HG03571 (cell line): ENCODE data around the gene RBM22.

Experiments used
- ATAC-seq: cut with Tn5 transposase; IDR thresholded peaks from one replicate; pipeline ENCODE4 v1.9.1; 2021; ENCODE audit not compliant: unreplicated experiment

Gene RBM22

DNA sequence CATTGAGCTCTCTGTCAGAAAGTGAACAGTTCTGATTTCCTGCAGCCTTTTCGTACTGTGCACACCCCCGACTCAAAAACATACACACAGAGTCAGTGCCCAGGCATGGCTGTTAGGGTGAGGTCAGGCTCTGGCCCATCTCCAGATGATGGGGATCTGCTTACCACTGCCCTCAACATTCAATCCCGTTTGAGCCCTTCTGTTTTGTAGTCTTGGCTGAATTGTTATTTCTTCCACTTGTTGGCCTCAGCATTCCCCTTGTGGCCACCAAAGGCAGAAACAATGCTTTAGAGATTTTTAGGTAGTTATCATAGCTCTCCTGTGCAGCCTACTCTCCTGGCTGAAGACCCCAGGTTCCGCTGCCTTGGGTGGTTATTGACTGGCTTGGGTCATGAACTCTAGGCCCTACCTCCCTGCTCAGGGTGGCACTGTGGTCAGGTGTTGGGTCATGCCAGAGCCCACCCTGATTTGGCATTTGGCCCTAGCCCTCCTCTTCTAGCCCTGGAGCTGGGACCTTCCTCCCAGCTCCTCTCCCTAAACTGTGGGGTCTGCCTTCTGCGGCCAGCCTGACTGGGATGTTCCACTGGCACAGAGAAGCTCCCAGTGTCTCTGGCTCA, 47.6 kb downstream of the RBM22 start:
- ATAC-seq, result no peak

DNA sequence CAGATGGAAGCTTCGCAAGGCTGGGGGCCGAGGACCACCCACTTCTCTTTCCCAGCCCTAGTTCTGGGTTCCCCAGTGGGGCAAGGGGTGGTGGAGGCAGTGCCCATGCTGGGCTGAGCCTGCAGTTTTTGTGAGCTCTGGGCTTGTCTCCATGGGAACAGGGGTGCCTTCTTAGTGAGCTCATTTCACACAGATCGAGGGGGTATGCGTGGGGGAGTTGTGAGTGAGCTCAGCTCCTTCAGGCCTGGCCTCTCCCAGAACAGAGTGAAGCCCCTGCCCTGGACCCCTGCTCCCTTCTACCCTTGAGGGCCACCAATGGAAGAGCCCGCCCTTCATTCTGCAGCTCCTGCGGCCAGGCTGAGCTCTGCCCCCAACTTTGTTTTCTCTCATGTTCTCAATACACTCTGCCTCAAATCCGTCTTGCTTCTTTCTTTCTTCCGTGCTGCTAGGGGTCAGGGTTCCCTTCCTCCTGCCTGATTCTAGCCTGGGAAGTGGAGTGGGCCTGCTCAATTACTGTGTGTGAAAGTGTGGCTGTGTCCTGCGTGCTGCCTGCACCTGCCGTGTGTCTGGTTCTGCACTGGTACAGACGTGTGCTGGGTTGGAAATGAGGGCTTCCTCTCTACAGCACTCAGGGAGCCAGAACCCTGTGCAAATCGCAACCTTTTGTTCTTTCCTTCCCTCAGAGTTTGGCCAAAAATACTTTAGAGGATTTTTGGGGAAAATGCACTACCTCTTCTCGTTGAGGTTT, 48.8 kb downstream of the RBM22 start:
- no peak for ATAC-seq

DNA sequence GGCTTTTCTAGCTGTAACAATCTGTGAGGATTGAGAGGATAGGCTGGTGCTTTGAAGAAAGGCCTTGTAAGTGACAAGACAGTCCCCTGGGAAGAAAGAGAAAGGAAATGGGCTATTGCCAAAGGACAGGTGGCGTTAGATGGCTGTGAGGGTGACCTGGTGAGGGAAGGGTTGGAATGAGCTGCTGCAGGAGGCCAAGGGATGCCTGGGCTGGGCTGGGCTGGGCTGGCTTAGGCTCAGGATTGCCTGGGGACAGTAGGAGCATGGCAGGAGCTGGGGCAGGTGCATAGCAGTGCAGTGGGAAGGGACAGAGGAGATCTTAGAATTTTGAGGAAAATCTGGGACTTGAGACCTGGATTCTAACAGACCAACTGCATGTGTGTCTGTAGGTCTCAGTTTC, 49.5 kb downstream of the RBM22 start:
- no peak for ATAC-seq

DNA sequence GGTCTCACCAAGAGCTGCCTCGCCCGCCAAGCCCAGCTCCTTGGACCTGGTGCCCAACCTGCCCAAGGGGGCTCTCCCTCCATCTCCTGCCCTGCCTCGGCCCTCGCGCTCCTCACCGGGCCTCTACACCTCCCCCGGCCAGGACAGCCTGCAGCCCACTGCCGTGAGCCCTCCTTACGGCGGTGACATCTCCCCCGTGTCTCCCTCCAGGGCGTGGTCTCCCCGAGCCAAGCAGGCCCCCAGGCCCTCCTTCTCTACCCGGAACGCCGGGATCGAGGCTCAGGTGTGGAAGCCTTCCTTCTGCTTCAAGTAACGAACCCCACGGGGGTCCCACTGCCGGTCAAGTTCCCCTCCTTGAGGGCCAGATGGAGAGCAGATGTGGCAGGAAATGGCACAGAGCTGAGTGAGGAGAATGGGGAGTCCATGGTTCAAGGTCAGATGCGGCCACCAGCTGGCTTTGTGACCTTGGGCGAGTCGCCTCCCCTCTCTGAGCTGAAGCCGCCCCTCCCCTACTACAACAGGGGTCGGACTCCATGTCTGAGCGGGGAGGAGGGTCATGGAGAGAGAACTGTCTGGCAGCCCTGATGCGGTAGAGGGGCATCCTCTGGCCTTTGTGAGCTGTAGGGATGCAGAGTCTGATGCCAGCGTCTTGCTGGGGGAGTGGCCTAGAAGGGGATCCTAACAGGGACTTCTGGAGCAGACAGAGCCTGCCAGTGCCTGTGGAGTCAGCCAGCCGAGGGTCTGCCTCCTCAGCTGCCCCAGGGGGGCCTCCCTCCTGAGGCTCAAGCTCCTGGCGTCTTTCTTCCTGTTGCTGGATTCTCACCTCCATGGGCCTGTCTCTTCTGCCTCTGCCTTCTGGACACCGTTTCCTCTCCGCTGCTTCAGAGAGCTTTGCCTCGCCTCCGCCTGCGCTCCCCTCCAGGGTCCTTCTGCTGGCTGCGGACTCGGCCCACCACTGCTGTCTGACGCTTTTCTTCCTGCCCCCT, 50.5 kb downstream of the RBM22 start:
- no peak for ATAC-seq

DNA sequence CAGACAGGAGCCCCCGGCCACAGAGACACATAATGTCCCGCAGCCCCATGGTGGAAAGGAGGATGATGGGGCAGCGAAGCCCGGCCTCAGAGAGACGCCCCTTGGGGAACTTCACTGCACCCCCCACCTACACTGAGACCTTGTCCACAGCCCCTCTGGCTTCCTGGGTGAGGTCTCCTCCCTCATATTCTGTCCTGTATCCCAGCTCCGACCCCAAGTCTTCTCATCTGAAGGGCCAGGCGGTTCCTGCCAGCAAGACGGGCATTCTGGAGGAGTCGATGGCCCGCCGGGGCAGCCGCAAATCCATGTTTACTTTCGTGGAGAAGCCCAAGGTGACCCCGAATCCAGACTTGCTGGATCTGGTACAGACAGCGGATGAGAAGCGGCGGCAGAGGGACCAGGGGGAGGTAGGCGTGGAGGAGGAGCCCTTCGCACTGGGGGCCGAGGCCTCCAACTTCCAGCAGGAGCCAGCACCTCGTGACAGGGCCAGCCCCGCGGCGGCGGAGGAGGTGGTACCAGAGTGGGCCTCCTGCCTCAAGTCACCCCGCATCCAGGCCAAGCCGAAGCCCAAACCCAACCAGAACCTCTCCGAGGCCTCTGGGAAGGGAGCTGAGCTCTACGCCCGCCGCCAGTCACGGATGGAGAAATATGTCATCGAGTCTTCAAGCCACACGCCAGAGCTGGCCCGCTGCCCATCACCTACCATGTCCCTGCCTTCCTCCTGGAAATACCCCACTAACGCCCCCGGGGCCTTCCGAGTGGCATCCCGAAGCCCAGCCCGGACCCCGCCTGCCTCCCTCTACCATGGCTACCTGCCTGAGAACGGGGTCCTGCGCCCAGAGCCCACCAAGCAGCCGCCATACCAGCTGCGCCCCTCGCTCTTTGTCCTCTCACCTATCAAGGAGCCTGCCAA, 51.5 kb downstream of the RBM22 start:
- no peak for ATAC-seq

DNA sequence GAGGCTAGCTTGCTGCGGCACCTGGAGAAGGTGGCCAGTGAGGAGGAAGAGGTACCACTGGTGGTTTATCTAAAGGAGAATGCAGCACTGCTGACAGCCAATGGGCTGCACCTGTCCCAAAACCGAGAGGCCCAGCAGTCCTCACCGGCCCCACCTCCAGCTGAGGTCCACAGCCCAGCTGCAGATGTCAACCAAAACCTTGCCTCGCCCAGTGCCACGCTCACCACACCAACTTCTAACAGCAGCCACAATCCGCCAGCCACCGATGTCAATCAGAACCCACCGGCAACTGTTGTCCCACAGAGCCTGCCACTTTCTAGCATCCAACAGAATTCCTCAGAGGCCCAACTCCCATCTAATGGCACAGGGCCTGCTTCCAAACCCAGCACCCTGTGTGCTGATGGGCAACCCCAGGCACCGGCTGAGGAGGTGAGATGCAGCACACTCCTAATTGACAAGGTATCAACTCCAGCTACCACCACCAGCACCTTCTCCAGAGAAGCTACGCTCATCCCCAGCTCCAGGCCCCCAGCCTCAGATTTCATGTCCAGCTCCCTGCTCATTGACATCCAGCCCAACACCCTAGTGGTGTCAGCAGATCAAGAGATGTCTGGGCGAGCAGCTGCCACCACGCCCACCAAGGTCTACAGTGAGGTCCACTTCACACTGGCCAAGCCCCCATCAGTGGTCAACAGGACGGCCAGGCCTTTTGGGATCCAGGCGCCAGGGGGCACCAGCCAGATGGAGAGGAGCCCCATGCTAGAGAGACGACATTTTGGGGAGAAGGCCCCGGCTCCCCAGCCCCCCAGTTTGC, 52.4 kb downstream of the RBM22 start:
- no peak for ATAC-seq

DNA sequence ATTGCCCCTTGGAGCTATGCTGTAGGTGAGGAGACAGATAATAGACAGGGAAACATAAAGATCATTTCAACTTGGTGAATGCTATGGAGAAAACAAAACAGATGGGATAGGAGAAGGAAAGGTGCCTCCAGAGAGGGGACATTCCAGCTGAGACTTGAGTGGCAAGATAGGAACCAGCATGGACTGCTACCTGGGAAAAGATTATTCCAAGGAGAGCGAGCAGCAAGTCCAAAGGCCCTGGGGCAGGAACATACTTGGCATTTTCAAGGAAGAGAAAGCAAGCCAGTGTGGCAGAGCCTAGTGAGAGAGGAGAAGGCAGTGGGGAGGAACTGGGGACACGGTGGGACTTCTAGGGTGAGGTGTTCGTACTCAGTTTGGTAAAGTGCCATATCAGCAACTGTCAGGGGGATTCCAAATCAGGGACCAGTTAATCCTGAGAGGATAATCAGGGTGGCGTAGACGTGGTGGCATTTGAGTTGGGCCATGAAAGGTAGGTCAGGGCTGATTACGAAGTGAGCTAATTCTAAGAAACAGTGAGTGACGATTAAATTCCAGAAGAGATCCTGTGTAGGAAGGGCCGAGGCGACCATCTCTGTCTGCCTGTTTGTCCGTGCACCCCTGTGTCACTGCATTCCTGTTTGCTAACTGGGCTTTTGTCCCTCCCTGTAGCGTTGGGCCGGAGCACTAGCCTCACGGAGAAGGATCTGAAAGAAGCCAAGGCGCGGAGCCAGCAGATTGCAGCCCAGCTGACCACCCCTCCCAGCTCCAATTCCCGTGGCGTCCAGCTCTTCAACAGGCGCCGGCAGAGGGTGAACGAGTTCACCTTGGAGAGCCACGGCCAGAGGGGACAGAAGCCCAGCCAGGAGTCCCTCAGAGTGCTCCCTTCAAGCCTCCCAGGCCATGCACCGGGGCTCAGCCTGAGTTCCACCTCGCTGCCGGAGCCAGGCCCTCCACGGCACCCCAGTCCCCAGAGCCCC, 53.3 kb downstream of the RBM22 start:
- ATAC-seq, result no peak

DNA sequence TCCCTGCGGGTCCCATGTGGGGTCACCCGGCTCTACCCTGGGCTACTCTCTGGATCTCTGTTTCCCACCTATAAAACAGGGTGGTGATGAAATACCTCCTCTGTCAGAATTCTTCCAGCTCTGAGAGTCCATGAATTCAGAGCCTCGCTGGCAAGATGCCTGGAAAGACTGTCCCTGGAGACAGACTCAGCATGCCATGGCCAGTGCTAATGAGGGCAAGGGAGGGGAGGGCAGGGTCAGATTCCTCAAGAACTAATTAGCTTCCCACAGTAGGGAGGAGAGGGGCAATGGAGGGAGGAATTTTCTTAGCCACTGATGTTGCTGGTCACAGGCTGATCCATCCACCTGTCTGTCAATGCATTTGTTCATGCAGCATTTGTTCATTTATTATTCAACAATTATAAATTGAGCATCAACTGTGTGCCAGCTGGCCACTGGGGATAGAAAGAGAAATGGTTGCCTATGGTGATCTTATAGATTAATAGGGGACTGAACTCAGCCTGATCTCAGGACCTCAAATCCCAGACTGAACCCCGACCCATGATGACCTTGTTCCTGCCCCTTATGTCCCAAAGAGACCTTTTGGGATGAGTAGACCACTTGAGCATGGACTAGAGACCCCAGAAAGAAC, 55.7 kb downstream of the RBM22 start:
- ATAC-seq, result no peak

DNA sequence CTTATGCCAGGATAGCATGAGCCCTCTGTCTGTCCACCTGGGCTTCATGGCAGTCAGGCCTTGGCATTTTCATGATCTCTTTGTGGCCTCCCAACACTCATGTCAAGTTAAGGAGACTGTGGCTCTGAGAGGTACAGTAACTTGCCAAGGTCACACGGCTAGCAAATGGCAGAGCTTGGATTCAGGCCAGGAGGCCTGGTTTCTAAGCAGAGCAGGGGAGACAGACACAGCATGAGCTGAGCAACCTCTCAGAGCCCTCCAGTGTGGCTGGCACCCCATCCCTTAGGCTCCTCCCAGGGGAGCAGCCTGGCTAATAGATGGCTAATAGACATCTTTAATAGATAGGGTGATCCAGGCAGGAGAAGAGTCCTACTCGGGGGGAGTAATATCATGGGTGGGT, 56.3 kb downstream of the RBM22 start:
- no peak for ATAC-seq

DNA sequence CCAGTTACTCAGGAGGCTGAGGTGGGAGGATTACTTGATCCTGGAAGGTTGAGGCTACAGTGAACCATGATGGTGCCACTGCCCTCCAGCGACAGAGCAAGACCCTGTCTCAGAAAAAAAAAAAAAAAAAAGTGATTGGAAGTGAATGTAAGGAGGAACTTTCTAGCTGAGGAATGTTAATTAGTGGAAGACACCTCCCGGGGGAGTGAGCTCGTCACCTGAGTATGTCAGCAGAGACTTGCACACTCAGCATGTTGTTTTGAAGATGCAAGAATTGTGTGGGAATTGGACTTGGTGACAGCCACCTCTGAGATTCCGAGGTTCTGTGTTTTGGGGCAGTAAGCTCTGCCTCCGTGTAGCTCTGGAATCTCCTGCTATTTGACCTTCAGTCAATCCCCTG, 56.8 kb downstream of the RBM22 start:
- no peak for ATAC-seq

DNA sequence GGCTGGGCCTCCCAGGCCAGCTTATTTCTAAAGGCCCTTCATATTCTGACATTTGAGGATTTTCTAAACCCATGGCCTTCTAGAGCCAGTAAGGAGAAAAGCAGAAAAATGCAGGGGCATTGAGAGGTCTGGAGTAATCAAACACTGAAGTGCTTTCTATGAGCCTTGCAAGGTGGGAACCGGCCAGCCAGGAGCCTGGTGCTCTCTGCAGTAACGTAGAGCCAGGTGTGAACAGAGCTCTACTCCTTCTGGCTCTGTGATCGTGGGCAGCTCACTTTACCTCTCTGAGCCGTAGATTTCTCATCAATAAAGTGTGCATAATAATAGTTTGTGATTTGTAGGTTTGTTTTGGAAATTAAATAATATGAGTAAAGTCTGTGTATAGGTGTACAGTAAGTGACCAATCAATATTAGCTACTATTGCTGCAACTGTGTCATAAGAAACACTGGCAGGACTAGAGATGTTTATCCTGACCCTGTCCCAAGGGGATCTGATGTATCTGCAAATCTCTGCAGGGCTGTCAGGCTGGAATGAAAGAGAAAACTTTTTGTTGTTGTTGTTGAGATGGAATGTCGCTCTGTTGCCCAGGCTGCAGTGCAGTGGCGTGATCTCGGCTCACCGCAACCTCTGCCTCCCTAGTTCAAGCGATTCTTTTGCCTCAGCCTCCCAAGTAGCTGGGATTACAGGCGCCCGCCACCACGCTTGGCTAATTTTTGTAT, 57.7 kb downstream of the RBM22 start:
- no peak for ATAC-seq

DNA sequence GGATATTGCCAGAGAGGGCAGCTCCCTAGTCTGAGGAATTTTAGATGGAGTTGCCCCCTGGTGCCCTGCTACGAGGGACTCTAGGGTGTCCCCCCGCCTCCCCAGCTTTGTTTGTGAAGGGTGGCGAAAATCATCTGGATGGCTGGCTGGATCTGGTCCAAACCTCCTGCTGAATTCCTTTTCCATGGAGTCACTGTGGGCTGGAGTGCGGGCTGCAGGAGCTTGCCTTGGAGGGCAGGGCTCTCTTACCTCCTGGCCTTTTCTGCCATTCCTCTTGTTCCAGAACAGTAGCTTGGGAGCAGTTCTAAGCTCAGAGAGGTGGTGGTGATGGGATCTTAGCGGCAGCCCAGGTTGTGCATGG, 58.3 kb downstream of the RBM22 start:
- no peak for ATAC-seq

DNA sequence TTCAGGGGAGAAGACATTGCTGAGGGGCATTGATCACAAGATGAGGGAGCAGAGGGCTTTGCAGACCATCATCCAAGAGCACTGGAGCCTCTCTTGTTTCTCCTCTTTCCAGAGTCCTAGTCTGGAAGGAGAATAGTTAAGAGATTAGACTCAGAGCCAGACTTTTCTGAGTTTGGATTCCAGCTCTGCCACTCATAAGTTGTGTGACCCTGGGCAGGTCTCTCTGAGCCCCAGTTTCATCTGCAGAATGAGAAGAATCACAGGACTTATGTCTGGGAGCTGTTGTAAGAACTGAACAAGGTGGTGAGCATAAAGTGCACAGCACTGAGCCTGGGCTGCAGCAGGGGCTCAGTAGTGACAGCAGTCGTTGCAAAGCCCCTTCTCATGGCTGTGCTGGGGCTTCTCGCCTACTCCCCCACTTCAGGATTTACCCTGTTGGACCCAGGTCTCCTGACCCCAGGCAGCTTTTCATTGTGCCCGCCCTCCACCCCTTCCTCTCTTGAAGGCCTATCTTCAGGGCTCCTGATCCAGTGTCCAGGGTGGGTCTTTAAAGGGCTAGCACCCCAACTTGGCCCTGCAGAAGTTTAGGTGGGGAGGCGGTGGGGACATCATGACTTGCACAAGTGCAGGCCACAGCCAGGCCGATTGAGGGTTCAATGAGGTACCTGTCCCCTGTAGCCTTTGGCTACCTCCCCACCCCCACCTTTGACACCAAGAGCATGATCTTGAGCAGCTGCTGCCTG, 58.9 kb downstream of the RBM22 start:
- ATAC-seq, result no peak

DNA sequence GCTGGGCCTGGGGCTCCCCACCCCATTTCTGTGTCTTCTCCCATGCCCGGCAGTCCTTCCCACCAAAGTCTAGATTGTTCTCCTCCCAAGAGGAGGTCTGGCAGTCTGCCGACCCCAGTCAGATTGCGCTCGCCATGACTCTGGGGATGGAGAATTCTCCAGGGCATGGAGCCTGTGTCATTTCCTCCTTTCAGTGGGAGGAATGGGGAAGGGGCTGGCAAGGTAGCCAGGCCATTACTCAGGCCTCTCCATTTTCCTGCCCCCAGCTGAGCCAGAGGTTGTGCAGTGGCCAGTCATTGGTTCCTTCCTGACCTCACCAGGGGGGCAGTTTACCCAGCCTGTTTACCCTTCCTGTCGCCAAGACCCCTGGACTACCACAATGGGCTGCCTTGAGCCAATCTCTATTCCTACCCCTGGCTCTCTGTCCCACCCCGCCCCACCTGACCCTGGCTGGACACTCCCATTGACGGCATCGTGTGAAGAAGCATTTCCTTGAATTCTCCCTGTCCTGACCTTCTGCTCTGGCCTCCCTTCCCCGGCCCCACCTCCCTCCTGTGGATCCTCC, 59.8 kb downstream of the RBM22 start:
- ATAC-seq, result no peak
